Stimulated activated CD8-positive, alpha-beta memory T cell treated with anti-CD3 and anti-CD28 coated beads, Interleukin-15, amount 100 ng/mL, for 48 hours (primary cell): ENCODE measurements around the gene RAB11FIP3.
"Not testable (repeated sequence)": the region's sequence is repeated elsewhere in the genome, so short reads cannot be mapped to it uniquely, and the experiment has no call there.

ENCODE experiments used
- DNase-seq, 2 donors: peaks; one replicate each; pipeline ENCODE4 v3.0.0-alpha.2; 2020; ENCODE audit warnings: low read depth in 2 of 2

The RAB11FIP3 gene

GRCh38 chr16:392450-393030 is 32.9 kb upstream of the RAB11FIP3 start:
- peak; percentile 40 to 45 for DNase-seq

- DNase-seq, result no peak
These were observed 29.2 kb upstream of the RAB11FIP3 start for GRCh38 chr16:396199-396598.

- DNase-seq, result no peak
These were observed 28.8 kb upstream of the RAB11FIP3 start for GRCh38 chr16:396605-397004.

GRCh38 chr16:397135-397661 is 28.3 kb upstream of the RAB11FIP3 start, which contains the start of gene NME4:
Gene NME4, plus strand, starts transcription at chr16:397199. Its CDS starts 24 bp downstream, at chr16:397223.
- no peak for DNase-seq

GRCh38 chr16:397736-398332 is 27.6 kb upstream of the RAB11FIP3 start:
- no peak for DNase-seq

- no peak for DNase-seq
These were observed 26.7 kb upstream of the RAB11FIP3 start for GRCh38 chr16:398561-399339.

GRCh38 chr16:399340-400019 is 26.0 kb upstream of the RAB11FIP3 start:
- DNase-seq, result no peak

GRCh38 chr16:400061-400591 is 25.3 kb upstream of the RAB11FIP3 start:
- no peak for DNase-seq

GRCh38 chr16:401468-402348 is 23.7 kb upstream of the RAB11FIP3 start, which contains the start of gene DECR2:
Gene DECR2, plus strand, starts transcription at chr16:401885. Its CDS starts 79 bp downstream, at chr16:401964.
- DNase-seq, result peak; percentile 95 to 97

- DNase-seq, result no peak
These were observed 20.4 kb upstream of the RAB11FIP3 start for GRCh38 chr16:404971-405486.

GRCh38 chr16:405548-406506 is 19.6 kb upstream of the RAB11FIP3 start:
- DNase-seq, result no peak

- DNase-seq, result no peak
These were observed 18.2 kb upstream of the RAB11FIP3 start for GRCh38 chr16:407253-407652.

GRCh38 chr16:410516-411178 is 14.8 kb upstream of the RAB11FIP3 start:
- DNase-seq, result no peak

GRCh38 chr16:411576-412265 is 13.7 kb upstream of the RAB11FIP3 start:
- no peak for DNase-seq

- DNase-seq, result no peak
These were observed 10.9 kb upstream of the RAB11FIP3 start for GRCh38 chr16:414395-415169.

- not testable (repeated sequence) for DNase-seq
These were observed 10.3 kb upstream of the RAB11FIP3 start for GRCh38 chr16:415170-415498.

- not testable (repeated sequence) for DNase-seq
These were observed 3.3 kb upstream of the RAB11FIP3 start for GRCh38 chr16:422179-422578.
